NT2/D1 (cell line): ENCODE results near the gene CLN3.

ENCODE experiments used
- SUZ12 ChIP-seq: IDR thresholded peaks from 2 replicates; pipeline ENCODE4 v1.6.1; 2011; ENCODE audit not compliant: insufficient read length, insufficient read depth; ENCODE audit errors: extremely low read depth
- ZNF274 ChIP-seq: IDR thresholded peaks from 2 replicates; pipeline ENCODE4 v1.6.1; 2011; ENCODE audit warnings: mild to moderate bottlenecking, low read depth, low read length

GRCh38 chr16:28497861-28498599 lies 6.2 kb upstream of the CLN3 start:
- no peak for TF ChIP-seq SUZ12
- no peak for TF ChIP-seq ZNF274
